Endometrial microvascular endothelial cells (primary cell): ENCODE measurements around the gene ARHGEF12. TPM values are rescaled to one million over a fixed set of nuclear protein-coding genes. Genes with fewer than 3 reads are reported as not detected.

ENCODE experiments used
- in situ Hi-C: cut with HindIII; loops from 2 replicates; pipeline ENCODE4 v1.10.0; 2017; ENCODE audit warnings: low sequenced_read_pairs, low pct_unique_long_range_greater_than_20kb; ENCODE audit errors: inconsistent ontology term
- total RNA-seq: library from RNA; depleted of rRNA; stranded (reverse); fragments of >200 nt; gene quantifications from one replicate; pipeline ENCODE4 v1.2.3, GENCODE V29; 2015; ENCODE audit errors: inconsistent ontology term

ARHGEF12 gene
- total RNA-seq, 1 donor from 2014 or later, result 60.8 TPM

- in situ Hi-C loops, result loop anchor here (25.0 kb wide), 1 partner anchor 152 kb away; no protein-coding TSS in a partner anchor
Measured at GRCh38 chr11:120335556-120335907, 681 bp upstream of the ARHGEF12 start.

GRCh38 chr11:120336641-120337354 is 585 bp downstream of the ARHGEF12 start:
- in situ Hi-C loops, result loop anchor here (25.0 kb wide), 1 partner anchor 151 kb away; no protein-coding TSS in a partner anchor

DNA sequence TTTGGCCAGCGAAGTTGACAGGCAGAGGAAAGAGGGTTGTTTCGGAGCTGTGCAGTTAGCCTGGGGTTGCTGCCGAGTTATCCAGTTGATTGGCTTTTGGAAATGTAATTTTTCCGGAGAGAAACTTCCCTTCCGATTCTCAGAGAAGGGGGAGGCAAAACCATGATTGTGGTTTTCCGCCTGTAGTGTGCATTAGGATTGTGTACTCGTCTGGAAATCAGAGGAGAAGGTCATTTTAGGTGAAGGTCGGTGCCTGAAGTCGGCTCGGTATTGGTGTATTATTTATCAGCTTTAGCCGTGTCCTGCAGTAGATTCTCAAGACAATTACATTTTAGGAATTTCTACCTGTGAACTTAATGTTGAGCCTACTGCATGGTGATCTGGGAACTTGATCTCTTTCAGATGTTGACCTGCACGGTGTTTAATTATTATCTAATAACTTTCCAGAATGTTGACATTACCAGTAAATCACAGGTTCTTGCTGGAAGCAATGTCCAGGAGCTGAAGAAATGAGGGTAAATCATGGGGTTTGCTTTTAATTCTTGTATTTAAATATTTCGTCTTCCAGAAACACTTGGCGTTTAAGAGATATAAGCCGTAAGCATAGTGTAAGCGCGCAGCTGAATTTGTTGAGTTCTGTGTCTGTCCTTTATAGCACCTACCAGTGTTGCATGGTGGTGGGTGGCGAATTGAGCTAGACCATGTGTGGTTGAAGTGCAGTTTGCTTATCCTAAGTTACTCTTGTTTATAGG is 1.3 kb downstream of the ARHGEF12 start:
- in situ Hi-C loops, result loop anchor here (25.0 kb wide), 1 partner anchor 150 kb away; no protein-coding TSS in a partner anchor

GRCh38 chr11:120338107-120338933 is 2.1 kb downstream of the ARHGEF12 start:
- in situ Hi-C loops, result loop anchor here (25.0 kb wide), 1 partner anchor 149 kb away; no protein-coding TSS in a partner anchor

GRCh38 chr11:120339394-120339890 is 3.2 kb downstream of the ARHGEF12 start:
- in situ Hi-C loops, result loop anchor here (25.0 kb wide), 1 partner anchor 148 kb away; no protein-coding TSS in a partner anchor

DNA sequence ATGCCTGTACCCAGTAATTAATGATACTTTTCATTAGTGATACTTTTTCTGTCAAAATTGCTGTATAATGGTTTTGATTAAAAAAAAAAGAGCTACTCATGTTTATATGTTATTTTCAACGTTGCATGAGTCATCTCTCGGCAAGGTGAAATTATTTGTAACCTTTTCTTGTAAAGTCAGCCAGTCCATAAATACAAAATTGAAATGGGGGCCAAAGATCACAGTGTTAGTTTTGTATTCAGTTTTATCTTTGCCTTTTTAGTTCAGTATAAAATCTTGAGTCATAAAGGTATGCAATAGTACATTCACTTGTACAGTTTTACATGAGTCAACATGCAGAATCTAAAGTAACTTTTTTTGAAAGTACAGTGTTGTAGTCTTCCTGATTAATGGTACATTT is 4.3 kb downstream of the ARHGEF12 start:
- in situ Hi-C loops, result loop anchor here (25.0 kb wide), 1 partner anchor 147 kb away; no protein-coding TSS in a partner anchor

- in situ Hi-C loops, result loop anchor here (25.0 kb wide), 1 partner anchor 145 kb away; no protein-coding TSS in a partner anchor
Measured at GRCh38 chr11:120342226-120342625, 6.0 kb downstream of the ARHGEF12 start.

- in situ Hi-C loops, result loop anchor here (25.0 kb wide), 1 partner anchor 145 kb away; no protein-coding TSS in a partner anchor
Measured at GRCh38 chr11:120342678-120343077, 6.5 kb downstream of the ARHGEF12 start.

- in situ Hi-C loops, result loop anchor here (25.0 kb wide), 1 partner anchor 144 kb away; no protein-coding TSS in a partner anchor
Measured at GRCh38 chr11:120343429-120343828, 7.2 kb downstream of the ARHGEF12 start.

- in situ Hi-C loops, result loop anchor here (25.0 kb wide), 1 partner anchor 143 kb away; no protein-coding TSS in a partner anchor
Measured at GRCh38 chr11:120344302-120345004, 8.2 kb downstream of the ARHGEF12 start.

DNA sequence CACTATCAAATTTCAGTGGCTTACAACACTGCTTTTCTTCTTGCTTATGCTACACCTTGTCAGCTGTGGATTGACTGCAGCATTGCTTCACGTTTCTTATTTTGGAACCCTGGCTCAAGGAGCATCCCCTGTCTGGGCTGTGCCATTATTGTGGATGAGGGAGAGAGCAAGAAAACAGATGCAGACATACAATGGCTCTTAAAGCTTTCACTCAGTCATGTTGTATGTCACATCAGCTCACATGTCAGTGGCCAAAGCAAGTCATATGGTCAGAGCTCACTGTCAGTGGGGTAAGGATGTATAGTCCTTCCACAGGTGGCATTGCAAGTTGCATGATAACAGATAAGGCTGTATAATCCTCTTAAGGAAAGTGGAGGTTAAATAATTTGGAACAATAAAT is 10.0 kb downstream of the ARHGEF12 start:
- in situ Hi-C loops, result loop anchor here (25.0 kb wide), 1 partner anchor 141 kb away; no protein-coding TSS in a partner anchor

DNA sequence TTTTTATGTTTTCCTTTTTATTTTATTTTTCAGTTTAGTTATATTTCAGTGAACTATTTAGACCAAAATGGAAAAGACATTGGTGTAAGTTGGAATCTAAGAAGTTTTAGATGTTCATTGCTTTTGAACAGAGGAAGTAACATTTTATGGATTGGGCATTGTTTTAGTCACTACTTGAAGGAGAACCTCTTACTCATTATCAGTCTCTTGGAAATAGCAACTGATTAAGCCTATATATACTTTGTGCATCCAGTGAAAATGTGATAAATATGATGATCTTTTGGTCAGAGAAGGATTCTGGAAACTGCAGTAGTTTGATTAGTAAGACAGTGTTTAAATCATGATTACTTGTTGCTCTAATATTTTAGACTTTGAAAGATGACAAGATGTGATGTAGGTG is 14.4 kb downstream of the ARHGEF12 start:
- in situ Hi-C loops, result no loop called here

DNA sequence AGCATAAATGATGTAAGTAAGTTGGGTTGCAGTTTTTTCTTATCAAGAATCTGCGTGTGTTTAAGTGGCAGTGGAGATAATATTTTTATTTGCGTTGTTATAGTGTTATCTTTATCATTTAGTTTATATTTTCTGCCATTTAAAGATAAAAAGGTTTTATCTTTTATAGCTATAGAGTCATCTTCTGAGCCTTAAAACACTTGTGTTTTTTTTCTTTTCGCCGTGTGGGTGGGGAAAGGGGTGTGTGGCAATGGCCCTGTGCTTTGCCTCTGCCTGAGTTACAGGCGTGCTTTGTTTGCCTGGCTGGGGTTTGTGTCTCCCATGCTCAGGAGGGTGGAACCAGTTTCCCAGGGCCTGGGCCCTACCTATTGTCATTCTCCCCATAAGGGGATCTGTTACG is 16.2 kb downstream of the ARHGEF12 start:
- in situ Hi-C loops, result no loop called here

DNA sequence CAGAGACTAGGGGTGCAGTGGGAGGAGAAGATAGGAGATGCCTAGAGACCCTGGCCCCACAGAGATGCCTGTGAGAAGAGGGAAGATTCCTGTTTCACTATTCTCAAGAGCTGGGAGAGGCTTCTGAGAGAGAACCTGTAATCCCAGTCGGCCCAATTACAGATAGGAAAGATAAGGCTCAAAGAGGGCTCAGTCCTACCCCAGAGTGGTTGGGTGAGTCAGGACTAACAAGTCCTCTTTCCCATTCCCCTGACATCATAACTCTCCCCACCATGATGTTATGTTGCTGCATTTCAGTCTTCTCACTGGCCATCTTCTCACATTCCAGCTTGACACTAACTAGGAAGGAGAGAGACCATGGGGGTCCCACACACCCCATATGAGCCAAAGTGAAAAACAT is 17.9 kb downstream of the ARHGEF12 start:
- in situ Hi-C loops, result no loop called here

- in situ Hi-C loops, result no loop called here
Measured at GRCh38 chr11:120354779-120355178, 18.6 kb downstream of the ARHGEF12 start.

DNA sequence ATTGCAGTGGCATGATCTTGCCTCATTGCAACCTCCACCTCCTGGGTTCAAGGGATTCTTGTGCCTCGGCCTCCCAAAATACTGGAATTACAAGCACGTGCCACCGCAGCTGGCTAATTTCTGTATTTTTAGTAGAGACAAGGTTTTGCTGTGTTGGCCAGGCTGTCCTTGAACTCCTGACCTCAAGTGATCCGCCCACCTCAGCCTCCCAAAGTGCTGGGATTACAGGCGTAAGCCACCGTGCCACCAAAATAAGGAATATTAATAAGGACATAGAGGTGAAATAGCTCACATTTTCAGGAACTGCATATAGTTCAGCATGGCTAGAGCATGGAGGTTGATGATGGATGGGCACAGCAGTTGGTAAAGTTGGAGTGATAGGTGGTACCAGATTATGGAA is 21.4 kb downstream of the ARHGEF12 start:
- in situ Hi-C loops, result no loop called here

DNA sequence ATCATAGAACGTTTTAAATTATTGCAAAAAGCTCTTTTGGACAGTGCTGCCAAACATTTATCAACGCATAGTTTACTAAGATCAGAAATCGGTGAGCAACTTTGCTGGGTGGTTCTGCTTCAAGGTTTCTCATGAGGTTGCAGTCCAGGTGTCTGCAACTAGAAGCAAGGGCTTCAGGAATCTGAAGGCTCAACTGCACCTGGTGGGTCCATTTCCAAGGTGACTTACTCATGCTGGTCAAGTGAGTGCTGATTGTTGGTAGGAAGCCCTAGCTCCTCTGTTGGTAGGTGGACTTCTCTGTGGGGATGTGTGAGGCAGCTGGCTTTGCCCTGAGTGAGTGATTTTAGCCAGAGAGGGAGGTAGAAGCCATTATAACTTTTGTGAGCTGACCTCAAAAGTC is 22.5 kb downstream of the ARHGEF12 start:
- in situ Hi-C loops, result no loop called here

GRCh38 chr11:120363436-120363835 is 27.2 kb downstream of the ARHGEF12 start:
- in situ Hi-C loops, result no loop called here
